Measurements from ENCODE around the gene SMKR1. TPM values are rescaled to one million over a fixed set of nuclear protein-coding genes. Genes with fewer than 3 reads are reported as not detected.

Gene SMKR1
- total RNA-seq, 1 donor from 2014 or later, result 0.65 TPM

GRCh38 chr7:129482781-129483180 is 19.6 kb upstream of the SMKR1 start:
- DNase-seq (ENCODE audit: low read depth), result no peak

GRCh38 chr7:129489491-129489890 is 12.8 kb upstream of the SMKR1 start:
- peak; percentile 31 for DNase-seq (ENCODE audit: low read depth)

GRCh38 chr7:129492391-129492790 is 9.9 kb upstream of the SMKR1 start:
- no peak for DNase-seq (ENCODE audit: low read depth)

GRCh38 chr7:129493555-129493954 is 8.8 kb upstream of the SMKR1 start:
- DNase-seq (ENCODE audit: low read depth), result no peak

GRCh38 chr7:129494041-129494440 is 8.3 kb upstream of the SMKR1 start:
- peak; percentile 30 for DNase-seq (ENCODE audit: low read depth)

- DNase-seq (ENCODE audit: low read depth), result no peak
Observed at GRCh38 chr7:129495987-129496386, 6.3 kb upstream of the SMKR1 start.

GRCh38 chr7:129496653-129497052 is 5.7 kb upstream of the SMKR1 start:
- no peak for DNase-seq (ENCODE audit: low read depth)

- DNase-seq (ENCODE audit: low read depth), result no peak
Observed at GRCh38 chr7:129497156-129497555, 5.2 kb upstream of the SMKR1 start.

- no peak for DNase-seq (ENCODE audit: low read depth)
Observed at GRCh38 chr7:129498021-129498420, 4.3 kb upstream of the SMKR1 start.

- no peak for DNase-seq (ENCODE audit: low read depth)
Observed at GRCh38 chr7:129499999-129500398, 2.3 kb upstream of the SMKR1 start.

- no peak for DNase-seq (ENCODE audit: low read depth)
Observed at GRCh38 chr7:129502708-129503685, 666 bp downstream of the SMKR1 start.

- DNase-seq (ENCODE audit: low read depth), result no peak
Observed at GRCh38 chr7:129503725-129504124, 1.4 kb downstream of the SMKR1 start.

- no peak for DNase-seq (ENCODE audit: low read depth)
Observed at GRCh38 chr7:129512192-129512591, 9.9 kb downstream of the SMKR1 start.

GRCh38 chr7:129513546-129513945 is 11.2 kb downstream of the SMKR1 start:
- no peak for DNase-seq (ENCODE audit: low read depth)

GRCh38 chr7:129514683-129515082 is 12.4 kb downstream of the SMKR1 start:
- no peak for DNase-seq (ENCODE audit: low read depth)

- no peak for DNase-seq (ENCODE audit: low read depth)
Observed at GRCh38 chr7:129515381-129515780, 13.1 kb downstream of the SMKR1 start.

- DNase-seq (ENCODE audit: low read depth), result no peak
Observed at GRCh38 chr7:129517931-129518330, 15.6 kb downstream of the SMKR1 start.

GRCh38 chr7:129519464-129519863 is 17.1 kb downstream of the SMKR1 start:
- no peak for DNase-seq (ENCODE audit: low read depth)

- no peak for DNase-seq (ENCODE audit: low read depth)
Observed at GRCh38 chr7:129522088-129522970, 20.0 kb downstream of the SMKR1 start.

GRCh38 chr7:129522971-129523340 is 20.6 kb downstream of the SMKR1 start:
- no peak for DNase-seq (ENCODE audit: low read depth)

- no peak for DNase-seq (ENCODE audit: low read depth)
Observed at GRCh38 chr7:129523924-129524323, 21.6 kb downstream of the SMKR1 start.

- peak; percentile 59 for DNase-seq (ENCODE audit: low read depth)
Observed at GRCh38 chr7:129524405-129524804, 22.1 kb downstream of the SMKR1 start.
